Kidney tubule cell (primary cell): ENCODE data around the gene GPR108.
"Not testable (repeated sequence)": the region's sequence is repeated elsewhere in the genome, so short reads cannot be mapped to it uniquely, and the experiment has no call there.

ENCODE experiments used
- DNase-seq: peaks from one replicate; pipeline ENCODE4 v3.0.0-alpha.2; 2018; ENCODE audit warnings: low spot score

The GPR108 gene

GRCh38 chr19:6720369-6721137, 16.8 kb downstream of the GPR108 start, which contains the start of gene C3:
Gene C3, minus strand, starts transcription at chr19:6720650. Its CDS starts 61 bp downstream, at chr19:6720589.
- peak; percentile 79 for DNase-seq

- no peak for DNase-seq
Measured at GRCh38 chr19:6719992-6720368, 17.4 kb downstream of the GPR108 start.

- DNase-seq: no peak
Measured at GRCh38 chr19:6719540-6719861, 17.9 kb downstream of the GPR108 start.

- DNase-seq: no peak
Measured at GRCh38 chr19:6718741-6719539, 18.4 kb downstream of the GPR108 start.

GRCh38 chr19:6718111-6718740, 19.2 kb downstream of the GPR108 start:
- DNase-seq: no peak

GRCh38 chr19:6717441-6717971, 19.9 kb downstream of the GPR108 start:
- no peak for DNase-seq

- DNase-seq: no peak
Measured at GRCh38 chr19:6717036-6717435, 20.3 kb downstream of the GPR108 start.

- DNase-seq: no peak
Measured at GRCh38 chr19:6716610-6716970, 20.8 kb downstream of the GPR108 start.

- no peak for DNase-seq
Measured at GRCh38 chr19:6714749-6715555, 22.4 kb downstream of the GPR108 start.

GRCh38 chr19:6713773-6714692, 23.3 kb downstream of the GPR108 start:
- DNase-seq: no peak

GRCh38 chr19:6712692-6713670, 24.4 kb downstream of the GPR108 start:
- no peak for DNase-seq

GRCh38 chr19:6712231-6712630, 25.1 kb downstream of the GPR108 start:
- DNase-seq: no peak

GRCh38 chr19:6711605-6712004, 25.8 kb downstream of the GPR108 start:
- DNase-seq: no peak

GRCh38 chr19:6711078-6711361, 26.4 kb downstream of the GPR108 start:
- DNase-seq: no peak

GRCh38 chr19:6710273-6711077, 26.9 kb downstream of the GPR108 start:
- DNase-seq: no peak

GRCh38 chr19:6709549-6709948, 27.8 kb downstream of the GPR108 start:
- no peak for DNase-seq

- DNase-seq: not testable (repeated sequence)
Measured at GRCh38 chr19:6708913-6709312, 28.5 kb downstream of the GPR108 start.

GRCh38 chr19:6708346-6708745, 29.0 kb downstream of the GPR108 start:
- no peak for DNase-seq

- DNase-seq: no peak
Measured at GRCh38 chr19:6707658-6708018, 29.7 kb downstream of the GPR108 start.
